ENCODE measurements around the gene PSMB1.

DNA sequence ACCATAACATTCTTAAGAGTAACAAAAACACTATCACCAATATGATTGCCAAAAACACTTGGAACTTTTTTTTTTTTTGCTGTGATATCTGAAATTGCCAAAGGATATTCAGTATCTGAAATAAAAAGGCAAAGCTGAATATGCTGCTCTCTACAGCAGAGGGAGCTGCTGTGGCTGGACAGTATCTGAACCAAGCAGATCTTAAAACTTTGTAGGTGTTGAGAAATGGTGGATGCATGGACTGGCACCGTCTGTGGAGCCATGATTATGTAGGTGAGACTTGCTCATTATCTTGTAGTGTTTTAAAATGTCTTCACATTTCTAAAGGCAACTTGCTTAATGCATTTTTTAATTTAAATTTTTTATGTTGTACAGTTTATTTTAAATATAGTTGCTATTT is 22.1 kb upstream of the PSMB1 start:
- TF ChIP-seq GABPA (IDR thresholded peaks at IDR 0.05; ENCODE audit: low read depth): no peak
- no peak for TF ChIP-seq CTCF (IDR thresholded peaks at IDR 0.05; ENCODE audit: insufficient read depth, low read length)
- no peak for TF ChIP-seq POLR2AphosphoS5 (IDR thresholded peaks at IDR 0.05; ENCODE audit: low read depth)
